ENCODE measurements around the gene KDM7A.
"Not testable (repeated sequence)": the region's sequence is repeated elsewhere in the genome, so short reads cannot be mapped to it uniquely, and the experiment has no call there.

KDM7A gene

GRCh38 chr7:140201393-140201792, 24.6 kb upstream of the KDM7A start:
- DNase-seq: no peak

GRCh38 chr7:140200061-140200989, 23.5 kb upstream of the KDM7A start:
- DNase-seq: no peak

GRCh38 chr7:140197938-140198337, 21.2 kb upstream of the KDM7A start:
- no peak for DNase-seq

- DNase-seq: no peak
These were observed 20.6 kb upstream of the KDM7A start for GRCh38 chr7:140197218-140197890.

- DNase-seq: no peak
These were observed 19.8 kb upstream of the KDM7A start for GRCh38 chr7:140196361-140197217.

- no peak for DNase-seq
These were observed 19.1 kb upstream of the KDM7A start for GRCh38 chr7:140195859-140196258.

GRCh38 chr7:140192620-140193019, 15.8 kb upstream of the KDM7A start:
- DNase-seq: no peak

- DNase-seq: no peak
These were observed 15.4 kb upstream of the KDM7A start for GRCh38 chr7:140192176-140192575.

- no peak for DNase-seq
These were observed 13.8 kb upstream of the KDM7A start for GRCh38 chr7:140190588-140190987.

GRCh38 chr7:140189917-140190316, 13.1 kb upstream of the KDM7A start:
- no peak for DNase-seq

- no peak for DNase-seq
These were observed 6.1 kb upstream of the KDM7A start for GRCh38 chr7:140182917-140183316.

- DNase-seq: no peak
These were observed 2.6 kb upstream of the KDM7A start for GRCh38 chr7:140179339-140179738.

- no peak for DNase-seq
These were observed 571 bp downstream of the KDM7A start for GRCh38 chr7:140176122-140176701.

GRCh38 chr7:140175221-140176121, 1.3 kb downstream of the KDM7A start:
- DNase-seq: peak; percentile 97

- DNase-seq: no peak
These were observed 2.6 kb downstream of the KDM7A start for GRCh38 chr7:140174217-140174616.

GRCh38 chr7:140170375-140170774, 6.4 kb downstream of the KDM7A start:
- DNase-seq: no peak

- no peak for DNase-seq
These were observed 8.0 kb downstream of the KDM7A start for GRCh38 chr7:140168816-140169215.

- DNase-seq: no peak
These were observed 11.4 kb downstream of the KDM7A start for GRCh38 chr7:140165422-140165821.

- DNase-seq: not testable (repeated sequence)
These were observed 14.7 kb downstream of the KDM7A start for GRCh38 chr7:140162081-140162480.

- no peak for DNase-seq
These were observed 15.7 kb downstream of the KDM7A start for GRCh38 chr7:140161047-140161446.

GRCh38 chr7:140160308-140160707, 16.5 kb downstream of the KDM7A start:
- no peak for DNase-seq

GRCh38 chr7:140159497-140159896, 17.3 kb downstream of the KDM7A start:
- DNase-seq: no peak

Measured in NCI-H2029 treated with DMSO at 0.1 percent for 48 hours (cell line).